ENCODE data around the gene SORBS1.

The SORBS1 gene

DNA sequence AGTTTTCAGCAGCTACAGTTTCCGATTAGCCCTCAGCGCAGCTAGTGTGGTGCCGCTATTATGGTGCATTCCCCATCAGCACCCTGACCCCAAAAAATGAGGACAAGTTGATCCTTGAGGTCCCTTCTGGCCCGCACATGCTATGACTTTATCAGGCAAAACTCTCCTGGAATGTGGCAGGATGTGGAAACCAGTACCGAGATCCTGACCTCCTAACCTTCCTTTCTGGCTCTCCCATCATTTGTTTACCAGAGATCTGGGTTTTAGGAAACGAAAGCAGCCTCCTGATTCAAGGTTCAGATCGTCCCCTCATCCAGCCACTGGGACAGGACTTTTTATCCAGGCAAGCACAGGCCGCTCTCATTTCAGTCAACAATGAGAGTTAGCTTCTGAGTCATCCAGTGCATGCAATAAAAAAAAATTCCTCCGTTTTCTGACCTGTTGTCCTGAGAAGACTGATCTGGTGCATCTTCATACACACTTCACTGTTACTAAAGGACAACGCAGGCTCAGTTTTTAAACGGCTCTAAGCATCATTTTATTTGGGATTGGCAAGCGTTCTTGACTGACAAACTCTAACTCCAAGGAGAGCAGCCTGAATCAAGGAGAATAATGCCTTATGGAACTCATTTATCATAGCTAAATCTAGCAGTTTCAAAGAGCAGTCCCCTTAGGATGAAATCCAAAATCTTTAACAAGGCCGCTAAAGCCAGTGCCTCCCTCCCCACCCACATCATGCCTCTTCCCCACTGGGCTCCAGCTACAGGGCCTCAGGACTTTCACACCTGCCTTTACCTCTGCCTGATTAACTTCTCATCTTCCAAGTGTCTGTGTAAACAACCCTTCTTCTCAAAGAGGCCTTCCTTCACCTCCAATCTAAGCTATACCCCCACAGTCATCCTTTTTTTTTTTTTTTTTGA, 287.5 kb downstream of the SORBS1 start:
- H3K4me3 ChIP-seq (replicated peaks in 1 of 2; ENCODE audit: low read depth in 2 of 2, low read length in 2 of 2), result peak overlapping the region in 1 of 2 donors; percentile 18
- TF ChIP-seq, protein P1, sequence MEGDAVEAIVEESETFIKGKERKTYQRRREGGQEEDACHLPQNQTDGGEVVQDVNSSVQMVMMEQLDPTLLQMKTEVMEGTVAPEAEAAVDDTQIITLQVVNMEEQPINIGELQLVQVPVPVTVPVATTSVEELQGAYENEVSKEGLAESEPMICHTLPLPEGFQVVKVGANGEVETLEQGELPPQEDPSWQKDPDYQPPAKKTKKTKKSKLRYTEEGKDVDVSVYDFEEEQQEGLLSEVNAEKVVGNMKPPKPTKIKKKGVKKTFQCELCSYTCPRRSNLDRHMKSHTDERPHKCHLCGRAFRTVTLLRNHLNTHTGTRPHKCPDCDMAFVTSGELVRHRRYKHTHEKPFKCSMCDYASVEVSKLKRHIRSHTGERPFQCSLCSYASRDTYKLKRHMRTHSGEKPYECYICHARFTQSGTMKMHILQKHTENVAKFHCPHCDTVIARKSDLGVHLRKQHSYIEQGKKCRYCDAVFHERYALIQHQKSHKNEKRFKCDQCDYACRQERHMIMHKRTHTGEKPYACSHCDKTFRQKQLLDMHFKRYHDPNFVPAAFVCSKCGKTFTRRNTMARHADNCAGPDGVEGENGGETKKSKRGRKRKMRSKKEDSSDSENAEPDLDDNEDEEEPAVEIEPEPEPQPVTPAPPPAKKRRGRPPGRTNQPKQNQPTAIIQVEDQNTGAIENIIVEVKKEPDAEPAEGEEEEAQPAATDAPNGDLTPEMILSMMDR (IDR thresholded peaks at IDR 0.05; ENCODE audit: low read depth, low read length), result no peak

GRCh38 chr10:95268438-95268837, 292.7 kb downstream of the SORBS1 start:
- TF ChIP-seq, protein P1 (IDR thresholded peaks at IDR 0.05; ENCODE audit: low read depth, low read length), result no peak
- peak; percentile 70 to 97 for DNase-seq (ENCODE audit: low read depth in 2 of 2)

More for the DNA sequence above, 287.5 kb downstream of the SORBS1 start:
- peak; percentile 84 to 89 for DNase-seq (ENCODE audit: low read depth in 2 of 2)

GRCh38 chr10:95267251-95267650, 293.9 kb downstream of the SORBS1 start:
- H3K4me3 ChIP-seq (replicated peaks in 1 of 2; ENCODE audit: low read depth in 2 of 2, low read length in 2 of 2), result no peak overlapping the region
- TF ChIP-seq, protein P1 (IDR thresholded peaks at IDR 0.05; ENCODE audit: low read depth, low read length), result no peak
- DNase-seq (ENCODE audit: low read depth in 2 of 2), result no peak

More at GRCh38 chr10:95268438-95268837, 292.7 kb downstream of the SORBS1 start:
- H3K4me3 ChIP-seq (replicated peaks in 1 of 2; ENCODE audit: low read depth in 2 of 2, low read length in 2 of 2), result no peak overlapping the region

- peak; percentile 92 for DNase-seq (ENCODE audit: low read depth in 2 of 2)
- no peak overlapping the region for H3K4me3 ChIP-seq (replicated peaks in 1 of 2; ENCODE audit: low read depth in 2 of 2, low read length in 2 of 2)
- TF ChIP-seq, protein P1 (IDR thresholded peaks at IDR 0.05; ENCODE audit: low read depth, low read length), result no peak
These were observed 294.5 kb downstream of the SORBS1 start for GRCh38 chr10:95266674-95267095.

GRCh38 chr10:95265572-95265971, 295.6 kb downstream of the SORBS1 start:
- DNase-seq (ENCODE audit: low read depth in 2 of 2), result no peak
- H3K4me3 ChIP-seq (replicated peaks in 1 of 2; ENCODE audit: low read depth in 2 of 2, low read length in 2 of 2), result no peak overlapping the region
- TF ChIP-seq, protein P1 (IDR thresholded peaks at IDR 0.05; ENCODE audit: low read depth, low read length), result no peak

DNA sequence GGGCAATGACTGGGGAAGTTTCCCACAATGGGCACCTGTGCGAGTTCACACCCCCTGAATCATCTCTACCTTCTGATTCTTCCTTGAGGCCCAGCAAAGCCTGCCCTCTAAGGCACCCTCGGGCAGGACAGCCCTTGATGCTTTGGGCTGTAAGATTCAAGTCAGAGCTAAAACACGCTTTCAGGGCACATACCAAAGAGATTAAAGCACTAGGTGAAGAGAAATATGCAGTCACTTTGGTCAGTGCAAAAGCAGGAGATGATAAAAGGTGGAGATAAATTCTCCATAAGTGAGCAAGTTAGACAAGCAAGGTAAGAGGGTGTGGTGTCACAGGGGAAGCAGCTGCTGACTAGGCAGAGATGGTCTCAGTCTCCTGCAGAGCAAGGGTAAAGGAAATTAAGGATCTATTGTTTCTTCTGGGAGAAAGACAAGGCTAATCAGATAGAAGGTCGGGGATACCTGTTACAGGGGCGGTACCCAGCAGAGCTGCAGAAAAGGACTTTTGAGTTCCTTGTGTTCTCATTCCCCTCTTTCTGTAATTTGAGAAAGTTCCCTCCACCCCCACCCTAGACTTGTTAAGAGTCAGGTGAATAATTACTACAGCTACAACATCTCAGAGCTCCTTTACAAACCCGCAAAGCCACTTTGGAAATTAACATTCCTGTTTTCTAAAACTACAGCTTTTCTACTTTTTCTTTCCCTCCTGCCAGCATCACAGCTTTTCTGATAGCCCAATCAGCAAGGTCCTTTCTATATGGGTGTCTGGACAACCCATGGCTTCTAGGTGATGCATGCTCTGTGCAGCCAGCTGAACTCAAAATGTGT, 296.7 kb downstream of the SORBS1 start:
- no peak for DNase-seq (ENCODE audit: low read depth in 2 of 2)
- H3K4me3 ChIP-seq (replicated peaks in 1 of 2; ENCODE audit: low read depth in 2 of 2, low read length in 2 of 2), result no peak overlapping the region
- TF ChIP-seq, protein P1 (IDR thresholded peaks at IDR 0.05; ENCODE audit: low read depth, low read length), result no peak

All from cardiac fibroblast (primary cell).